BE2C (cell line): ENCODE measurements around the gene CIDEC.

Experiments
- DNase-seq: peaks from one replicate; pipeline ENCODE4 v3.0.0-alpha.2; 2020
- H3K27me3 ChIP-seq: fragments of 250-450 bp; sonication (Bioruptor Pico); 2 replicates; pipeline ENCODE4 v1.5.1; 2020; ENCODE audit warnings: mild to moderate bottlenecking
- H3K36me3 ChIP-seq: fragments of 250-450 bp; sonication (Bioruptor Pico); 2 replicates; pipeline ENCODE4 v1.5.1; 2020; ENCODE audit warnings: mild to moderate bottlenecking
- H3K4me1 ChIP-seq: fragments of 250-450 bp; sonication (Bioruptor Pico); 2 replicates; pipeline ENCODE4 v1.5.1; 2020
- H3K4me3 ChIP-seq: 2 replicates; pipeline ENCODE4 v1.5.1; 2011; ENCODE audit warnings: low read depth, low read length
- H3K9me3 ChIP-seq: fragments of 250-450 bp; sonication (Bioruptor Pico); 2 replicates; pipeline ENCODE4 v1.5.1; 2020
- TF ChIP-seq, protein P1 (sequence below): IDR thresholded peaks from 2 replicates; pipeline ENCODE4 v1.5.1; 2012; ENCODE audit warnings: mild to moderate bottlenecking, low read depth, low read length

Gene CIDEC

DNA sequence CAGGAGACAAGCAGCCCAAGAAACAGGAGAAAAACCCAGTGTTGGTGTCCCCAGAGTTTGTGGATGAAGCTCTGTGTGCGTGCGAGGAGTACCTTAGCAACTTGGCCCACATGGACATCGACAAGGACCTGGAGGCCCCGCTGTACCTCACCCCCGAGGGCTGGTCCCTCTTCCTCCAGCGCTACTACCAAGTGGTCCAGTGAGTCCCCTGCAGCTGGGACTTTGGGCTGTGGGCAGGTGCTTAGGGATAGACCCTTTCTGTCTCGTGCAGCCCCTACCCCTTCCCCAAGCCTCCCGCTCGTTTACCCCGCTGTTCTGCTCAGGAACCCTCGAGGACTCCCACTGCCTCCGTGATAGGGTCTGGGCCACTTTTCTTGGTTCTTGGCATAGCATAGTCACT is 59.5 kb downstream of the CIDEC start:
- TF ChIP-seq, protein P1, sequence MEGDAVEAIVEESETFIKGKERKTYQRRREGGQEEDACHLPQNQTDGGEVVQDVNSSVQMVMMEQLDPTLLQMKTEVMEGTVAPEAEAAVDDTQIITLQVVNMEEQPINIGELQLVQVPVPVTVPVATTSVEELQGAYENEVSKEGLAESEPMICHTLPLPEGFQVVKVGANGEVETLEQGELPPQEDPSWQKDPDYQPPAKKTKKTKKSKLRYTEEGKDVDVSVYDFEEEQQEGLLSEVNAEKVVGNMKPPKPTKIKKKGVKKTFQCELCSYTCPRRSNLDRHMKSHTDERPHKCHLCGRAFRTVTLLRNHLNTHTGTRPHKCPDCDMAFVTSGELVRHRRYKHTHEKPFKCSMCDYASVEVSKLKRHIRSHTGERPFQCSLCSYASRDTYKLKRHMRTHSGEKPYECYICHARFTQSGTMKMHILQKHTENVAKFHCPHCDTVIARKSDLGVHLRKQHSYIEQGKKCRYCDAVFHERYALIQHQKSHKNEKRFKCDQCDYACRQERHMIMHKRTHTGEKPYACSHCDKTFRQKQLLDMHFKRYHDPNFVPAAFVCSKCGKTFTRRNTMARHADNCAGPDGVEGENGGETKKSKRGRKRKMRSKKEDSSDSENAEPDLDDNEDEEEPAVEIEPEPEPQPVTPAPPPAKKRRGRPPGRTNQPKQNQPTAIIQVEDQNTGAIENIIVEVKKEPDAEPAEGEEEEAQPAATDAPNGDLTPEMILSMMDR, result no peak
- H3K36me3 ChIP-seq, result no peaks in the 10 kb centered on the region
- H3K4me1 ChIP-seq, result no peaks in the 10 kb centered on the region
- H3K4me3 ChIP-seq, result no peak overlapping the region
- no peak for DNase-seq
- no peaks in the 10 kb centered on the region for H3K27me3 ChIP-seq
- H3K9me3 ChIP-seq, result no peaks in the 10 kb centered on the region

DNA sequence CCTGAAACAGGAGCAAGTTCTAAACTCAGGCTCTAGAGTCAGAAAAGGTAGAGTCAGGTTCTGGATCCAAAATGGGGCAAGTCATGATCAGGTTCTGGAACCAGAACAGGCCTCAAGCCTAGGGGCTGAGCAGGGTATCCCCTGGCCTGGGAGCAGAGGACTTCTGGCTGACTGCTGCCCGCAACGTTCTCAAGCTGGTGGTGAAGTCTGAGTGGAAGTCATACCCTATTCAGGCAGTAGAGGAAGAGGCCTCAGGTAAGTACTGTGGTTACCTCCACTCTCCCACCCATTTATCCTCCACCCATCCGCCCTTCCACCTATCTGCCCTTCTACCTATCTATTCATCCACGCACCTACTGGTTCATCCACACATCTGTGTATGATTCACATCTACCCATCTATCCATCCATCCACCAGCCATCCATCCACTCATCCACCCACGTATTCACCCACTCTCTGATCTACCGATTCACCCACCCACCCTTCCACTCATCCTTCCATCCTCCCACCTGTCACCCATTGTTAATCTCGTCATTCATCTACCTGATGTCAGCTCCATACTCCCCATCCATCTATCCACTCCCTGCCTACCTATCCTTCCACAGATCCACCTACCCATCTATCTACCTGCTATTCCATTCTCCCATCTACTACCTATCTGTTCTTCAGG is 61.3 kb downstream of the CIDEC start:
- Histone ChIP-seq H3K4me1 (no peaks in the 10 kb centered on the region), H3K9me3 (no peaks in the 10 kb centered on the region), H3K27me3 (no peaks in the 10 kb centered on the region), H3K36me3 (no peaks in the 10 kb centered on the region), H3K4me3 (no peak overlapping the region)
- TF ChIP-seq, protein P1, result no peak
- DNase-seq, result no peak

DNA sequence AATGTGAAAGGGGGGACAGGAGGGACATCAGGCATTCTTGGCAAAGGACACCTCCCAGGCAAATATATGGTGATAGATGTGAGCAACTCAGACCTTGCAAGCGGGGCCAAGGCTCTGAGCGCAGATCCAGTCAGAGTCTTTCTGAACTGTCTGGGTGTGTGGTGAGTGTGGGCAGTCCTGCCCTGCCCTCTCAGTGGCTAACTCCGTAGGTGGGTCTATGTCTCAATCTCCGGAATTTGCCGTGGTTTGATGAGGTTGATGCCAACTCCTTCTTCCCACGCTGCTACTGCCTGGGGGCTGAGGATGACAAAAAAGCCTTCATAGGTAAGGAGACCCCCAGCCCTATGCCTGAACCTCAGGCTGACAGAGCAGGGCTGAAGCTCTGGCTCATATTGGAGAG is 62.6 kb downstream of the CIDEC start:
- no peaks in the 10 kb centered on the region for H3K36me3 ChIP-seq
- DNase-seq, result no peak
- H3K9me3 ChIP-seq, result no peaks in the 10 kb centered on the region
- TF ChIP-seq, protein P1, result no peak
- no peak overlapping the region for H3K4me3 ChIP-seq
- H3K27me3 ChIP-seq, result no peaks in the 10 kb centered on the region
- no peaks in the 10 kb centered on the region for H3K4me1 ChIP-seq
